Sigmoid colon (tissue), 4 donors: ENCODE measurements around the gene AP2A2.

ENCODE experiments used
- CTCF ChIP-seq, 4 experiments: fragments of 450-650 bp in 3 of 4; fragments of 200-600 bp in 1 of 4; IDR thresholded peaks; one replicate each; pipeline ENCODE4 v1.5.1; 2016 to 2019; ENCODE audit warnings: antibody characterized with exemption in 4 of 4, mild to moderate bottlenecking in 3 of 4, moderate library complexity in 2 of 4
- EP300 ChIP-seq, 4 donors: sonication (generic); formaldehyde crosslinking; IDR thresholded peaks; one replicate each; pipeline ENCODE4 v1.6.1; 2017; ENCODE audit warnings: antibody characterized with exemption in 4 of 4
- POLR2AphosphoS5 ChIP-seq, 4 donors: sonication (generic); formaldehyde crosslinking; IDR thresholded peaks; one replicate each; pipeline ENCODE4 v1.6.1; 2017; ENCODE audit warnings: antibody characterized with exemption in 4 of 4

- TF ChIP-seq EP300 (IDR thresholded peaks at IDR 0.05) (no peak), CTCF (IDR thresholded peaks at IDR 0.05) (no peak), POLR2AphosphoS5 (IDR thresholded peaks at IDR 0.05) (no peak)
Measured at GRCh38 chr11:1026163-1026450, 100.4 kb downstream of the AP2A2 start.
